Measurements from ENCODE around the gene WDR88. TPM values are rescaled to one million over a fixed set of nuclear protein-coding genes. Genes with fewer than 3 reads are reported as not detected.

WDR88 gene
- total RNA-seq, 2 experiments from 2014 or later, result 0.38 TPM; not detected in 1

- POLR2A ChIA-PET, result no interaction called here
- Histone ChIP-seq H2AFZ (ENCODE audit: low read length) (no peak overlapping the region), H3K9me2 (ENCODE audit: insufficient read depth, low read length) (no peaks in the 10 kb centered on the region), H3K36me3 (ENCODE audit: insufficient read depth, low read length) (no peaks in the 10 kb centered on the region), H3K27ac (ENCODE audit: low read depth, low read length, poor library complexity, severe bottlenecking) (no peak overlapping the region), H3K9me3 (ENCODE audit: low read length) (no peaks in the 10 kb centered on the region), H3K4me1 (ENCODE audit: insufficient read depth, low read length, poor library complexity, severe bottlenecking) (no peaks in the 10 kb centered on the region), H3K4me2 (ENCODE audit: low read length) (no peak overlapping the region), H4K20me1 (ENCODE audit: insufficient read depth, low read length) (no peaks in the 10 kb centered on the region), H3K79me2 (ENCODE audit: insufficient read depth, low read depth, low read length) (no peaks in the 10 kb centered on the region), H3K4me3 (ENCODE audit: low read depth, low read length, poor library complexity, severe bottlenecking) (no peak overlapping the region)
- no peak for DNase-seq (ENCODE audit: low spot score)
- intact Hi-C loops (cut with micrococcal nuclease; ENCODE audit: unreplicated experiment), result no loop called here
- CTCF ChIA-PET (ENCODE audit: unreplicated experiment), result no interaction called here
- TF ChIP-seq EZH2phosphoT487 (IDR thresholded peaks at IDR 0.05; ENCODE audit: borderline replicate concordance, low read depth, low read length), result no peak
- no peak for TF ChIP-seq CTCF (conservative IDR thresholded peaks at IDR 0.05; ENCODE audit: low read length)
- BruUV-seq (replicated peaks), result no TSS peak
Measured at GRCh38 chr19:33206261-33207039, 74.5 kb downstream of the WDR88 start.

GRCh38 chr19:33207040-33207620 is 75.2 kb downstream of the WDR88 start:
- Histone ChIP-seq H3K79me2 (ENCODE audit: insufficient read depth, low read depth, low read length) (no peaks in the 10 kb centered on the region), H3K9me3 (ENCODE audit: low read length) (no peaks in the 10 kb centered on the region), H3K36me3 (ENCODE audit: insufficient read depth, low read length) (no peaks in the 10 kb centered on the region), H4K20me1 (ENCODE audit: insufficient read depth, low read length) (no peaks in the 10 kb centered on the region), H3K27ac (ENCODE audit: low read depth, low read length, poor library complexity, severe bottlenecking) (no peak overlapping the region), H3K4me1 (ENCODE audit: insufficient read depth, low read length, poor library complexity, severe bottlenecking) (no peaks in the 10 kb centered on the region), H2AFZ (ENCODE audit: low read length) (no peak overlapping the region), H3K9me2 (ENCODE audit: insufficient read depth, low read length) (no peaks in the 10 kb centered on the region), H3K4me3 (ENCODE audit: low read depth, low read length, poor library complexity, severe bottlenecking) (no peak overlapping the region), H3K4me2 (ENCODE audit: low read length) (no peak overlapping the region)
- DNase-seq (ENCODE audit: low spot score), result no peak
- CTCF ChIA-PET (ENCODE audit: unreplicated experiment), result no interaction called here
- POLR2A ChIA-PET, result no interaction called here
- intact Hi-C loops (cut with micrococcal nuclease; ENCODE audit: unreplicated experiment), result no loop called here
- no peak for TF ChIP-seq EZH2phosphoT487 (IDR thresholded peaks at IDR 0.05; ENCODE audit: borderline replicate concordance, low read depth, low read length)
- TF ChIP-seq CTCF (conservative IDR thresholded peaks at IDR 0.05; ENCODE audit: low read length), result no peak
- BruUV-seq (replicated peaks), result no TSS peak

GRCh38 chr19:33207903-33208302 is 76.0 kb downstream of the WDR88 start:
- no peak for TF ChIP-seq EZH2phosphoT487 (IDR thresholded peaks at IDR 0.05; ENCODE audit: borderline replicate concordance, low read depth, low read length)
- TF ChIP-seq CTCF (conservative IDR thresholded peaks at IDR 0.05; ENCODE audit: low read length), result no peak
- DNase-seq (ENCODE audit: low spot score), result no peak
- Histone ChIP-seq H3K4me1 (ENCODE audit: insufficient read depth, low read length, poor library complexity, severe bottlenecking) (no peaks in the 10 kb centered on the region), H3K9me2 (ENCODE audit: insufficient read depth, low read length) (no peaks in the 10 kb centered on the region), H3K9me3 (ENCODE audit: low read length) (no peaks in the 10 kb centered on the region), H3K36me3 (ENCODE audit: insufficient read depth, low read length) (no peaks in the 10 kb centered on the region), H4K20me1 (ENCODE audit: insufficient read depth, low read length) (no peaks in the 10 kb centered on the region), H3K4me2 (ENCODE audit: low read length) (no peak overlapping the region), H2AFZ (ENCODE audit: low read length) (no peak overlapping the region), H3K27ac (ENCODE audit: low read depth, low read length, poor library complexity, severe bottlenecking) (no peak overlapping the region), H3K79me2 (ENCODE audit: insufficient read depth, low read depth, low read length) (no peaks in the 10 kb centered on the region), H3K4me3 (ENCODE audit: low read depth, low read length, poor library complexity, severe bottlenecking) (no peak overlapping the region)
- intact Hi-C loops (cut with micrococcal nuclease; ENCODE audit: unreplicated experiment), result no loop called here
- ChIA-PET CTCF (ENCODE audit: unreplicated experiment) (no interaction called here), POLR2A (no interaction called here)
- BruUV-seq (replicated peaks), result no TSS peak

Measured in OCI-LY7 (cell line).